K562 (cell line): ENCODE data around the gene ABCD4. TPM values are rescaled to one million over a fixed set of nuclear protein-coding genes. Genes with fewer than 3 reads are reported as not detected.

Experiments
- ATAC-seq: fragments of 200-7000 bp; cut with Tn5 transposase; 3 replicates; pipeline ENCODE4 v1.9.1; 2020; ENCODE audit warnings: moderate library complexity
- BruUV-seq: library from RNA; stranded (reverse); fragments of 400-500 nt; replicated peaks from 2 replicates; lab custom pipeline; 2021; lab: Mats Ljungman, UMichigan
- CTCF ChIA-PET: fragments of 300-600 bp; formaldehyde crosslinking; extraction: SDS; loops from one replicate; lab custom pipeline; 2021; ENCODE audit warnings: low intra/inter-chr PET ratio; lab: Yijun Ruan, JAX
- POLR2A ChIA-PET: fragments of 300-600, 350-650 bp; sonication (Branson Sonifier 250); formaldehyde crosslinking; extraction: SDS; loops from one replicate; lab custom pipeline; 2021; ENCODE audit warnings: antibody characterized with exemption, inconsistent platforms; lab: Yijun Ruan, JAX
- DNase-seq, 4 experiments: peaks; one replicate each; pipeline versions ENCODE4 v3.0.0 to v3.0.0-alpha.2; 2011 to 2018; ENCODE audit warnings: low spot score in 3 of 4, mixed read lengths in 3 of 4; ENCODE audit errors: extremely low read depth in 1 of 4
- FAIRE-seq: peaks from 2 replicates; lab custom pipeline; 2011; peaks lifted over from hg19 to GRCh38; lab: Jason Lieb, UNC
- H2AFZ ChIP-seq: 2 replicates; pipeline ENCODE4 v1.6.0; 2011; ENCODE audit warnings: low read depth, low read length, control low read depth, inconsistent platforms
- H3K27ac ChIP-seq: fragments of 200-600 bp; 3 replicates; pipeline ENCODE4 v1.8.0; 2011; ENCODE audit warnings: low read depth, mild to moderate bottlenecking, control low read depth, inconsistent platforms, low read length, moderate library complexity, mixed read lengths; ENCODE audit errors: extremely low read depth
- H3K27me3 ChIP-seq, 2 experiments: fragments of 300-600 bp in 1 of 2; 2 replicates in 1 of 2; 3 replicates in 1 of 2; pipeline versions ENCODE4 v1.6.0 to v1.8.0; 2011; ENCODE audit warnings: inconsistent platforms in 2 of 2, low read length in 2 of 2, mild to moderate bottlenecking in 1 of 2, mixed read lengths in 1 of 2, moderate library complexity in 1 of 2; ENCODE audit not compliant: control insufficient read depth in 2 of 2, insufficient read depth in 2 of 2
- H3K36me3 ChIP-seq: fragments of 300-600 bp; 3 replicates; pipeline ENCODE4 v1.8.0; 2011; ENCODE audit warnings: mild to moderate bottlenecking, low read length, inconsistent platforms; ENCODE audit not compliant: control insufficient read depth, insufficient read depth
- H3K4me1 ChIP-seq, 2 experiments: fragments of 200-600 bp in 1 of 2; replicated peaks in 1 of 2; 2 replicates in 1 of 2; 3 replicates in 1 of 2; pipeline versions ENCODE4 v1.5.1 to v1.8.0; 2011; ENCODE audit warnings: inconsistent platforms in 2 of 2, low read length in 2 of 2, mild to moderate bottlenecking in 1 of 2, mixed read lengths in 1 of 2, moderate library complexity in 1 of 2; ENCODE audit not compliant: control insufficient read depth in 2 of 2, insufficient read depth in 2 of 2
- H3K4me2 ChIP-seq: 2 replicates; pipeline ENCODE4 v1.6.1; 2011; ENCODE audit warnings: low read length, control low read depth, inconsistent platforms, mixed read lengths; ENCODE audit not compliant: insufficient read depth
- H3K4me3 ChIP-seq: fragments of 200-600 bp; sonication (generic), shearing (Covaris generic); 2 replicates; pipeline ENCODE4 v1.5.1; 2016; ENCODE audit warnings: control low read depth, inconsistent platforms
- H3K79me2 ChIP-seq: fragments of 200-600 bp; 3 replicates; pipeline ENCODE4 v1.8.0; 2011; ENCODE audit warnings: low read length, inconsistent platforms; ENCODE audit not compliant: control insufficient read depth, insufficient read depth
- H3K9ac ChIP-seq, 2 experiments: 2 replicates each; pipeline versions ENCODE4 v1.6.0 to v1.6.1; 2011; ENCODE audit warnings: low read depth in 2 of 2, low read length in 2 of 2, control low read depth in 1 of 2, inconsistent platforms in 1 of 2, mild to moderate bottlenecking in 1 of 2, mixed read lengths in 1 of 2; ENCODE audit not compliant: insufficient read depth in 1 of 2
- H3K9me1 ChIP-seq: one replicate; pipeline ENCODE4 v1.6.0; 2011; ENCODE audit warnings: inconsistent platforms, mild to moderate bottlenecking, low read length, moderate library complexity; ENCODE audit not compliant: control insufficient read depth, insufficient read depth
- H3K9me3 ChIP-seq: replicated peaks from 2 replicates; pipeline ENCODE4 v1.5.1; 2011; ENCODE audit warnings: low read depth, low read length, inconsistent platforms; ENCODE audit not compliant: control insufficient read depth, insufficient read depth
- H4K20me1 ChIP-seq: replicated peaks from 2 replicates; pipeline ENCODE4 v1.6.1; 2011; ENCODE audit warnings: low read length, inconsistent platforms, mixed read lengths; ENCODE audit not compliant: control insufficient read depth, insufficient read depth
- C11orf30 ChIP-seq: fragments of 450-650 bp; IDR thresholded peaks from 2 replicates; pipeline ENCODE4 v1.6.1; 2016; ENCODE audit warnings: low read depth, mild to moderate bottlenecking
- EHMT2 ChIP-seq: fragments of 450-650 bp; IDR thresholded peaks from 2 replicates; pipeline ENCODE4 v1.6.1; 2018; ENCODE audit warnings: antibody characterized with exemption
- GABPB1 ChIP-seq: sonication (generic); formaldehyde crosslinking; IDR thresholded peaks from 2 replicates; pipeline ENCODE4 v1.8.0; 2022; ENCODE audit warnings: mild to moderate bottlenecking, missing genetic modification reagents
- KDM5B ChIP-seq: fragments of 200-600 bp; sonication (generic); IDR thresholded peaks from 2 replicates; pipeline ENCODE4 v1.6.1; 2012; ENCODE audit warnings: low read depth, mild to moderate bottlenecking, moderate library complexity, low read length, control low read depth, inconsistent platforms; ENCODE audit not compliant: insufficient replicate concordance
- MAFG ChIP-seq: fragments of 450-650 bp; conservative IDR thresholded peaks from 2 replicates; pipeline ENCODE4 v1.6.1; 2016; ENCODE audit warnings: missing genetic modification characterization, missing compliant biosample characterization
- MEF2D ChIP-seq: conservative IDR thresholded peaks from 2 replicates; pipeline ENCODE4 v1.6.1; 2016; ENCODE audit warnings: low read depth, missing genetic modification characterization, missing compliant biosample characterization
- NCOA4 ChIP-seq: fragments of 450-650 bp; IDR thresholded peaks from 2 replicates; pipeline ENCODE4 v1.6.1; 2018; ENCODE audit warnings: mild to moderate bottlenecking; ENCODE audit not compliant: partially characterized antibody
- NFE2 ChIP-seq: IDR thresholded peaks from 2 replicates; pipeline ENCODE4 v1.6.1; 2014; ENCODE audit warnings: antibody characterized with exemption, low read depth
- RBM25 ChIP-seq: fragments of 200-400 bp; formaldehyde crosslinking; IDR thresholded peaks from 2 replicates; pipeline ENCODE4 v1.6.1; 2018; ENCODE audit warnings: low read length, low read depth, moderate library complexity; ENCODE audit not compliant: severe bottlenecking
- SMAD1 ChIP-seq: fragments of 150-350 bp; IDR thresholded peaks from 2 replicates; pipeline ENCODE4 v1.6.1; 2014; ENCODE audit warnings: low read length, low read depth; ENCODE audit not compliant: partially characterized antibody
- WGBS: fragments of 100-300 bp; shearing (Covaris generic); methylation state at CpG from one replicate; pipeline ENCODE4 v1.1.6; 2016; ENCODE audit warnings: low coverage, mixed read lengths; ENCODE audit not compliant: insufficient coverage; ENCODE audit errors: missing lambda C conversion rate; 5-methylcytosine and 5-hydroxymethylcytosine counted together
- in situ Hi-C: fragments of 300-500 bp; cut with MboI; formaldehyde crosslinking; loops from 4 replicates; pipeline ENCODE4 v1.15.0; 2018; ENCODE audit warnings: inconsistent platforms, mixed read lengths
- intact Hi-C: fragments of 100-400 bp; cut with micrococcal nuclease; formaldehyde crosslinking; loops from 2 replicates; pipeline ENCODE4 v1.14.2; 2022
- polyA plus RNA-seq, 8 experiments: library from polyadenylated mRNA; depleted of rRNA in 4 of 8; stranded (reverse) in 5 of 8; unstranded in 3 of 8; fragments of >200 nt; fragmentation: Nextera tagmentation in 2 of 8; fragmentation: Illumina TruSeq in 1 of 8; extraction: Ambion mirVana in 2 of 8; extraction: Trizol in 1 of 8; gene quantifications; 2 replicates each; pipeline versions ENCODE4 v1.2.1 to v1.2.3, GENCODE V29; 2011 to 2014; ENCODE audit warnings: inconsistent platforms in 1 of 8, missing spikeins in 1 of 8
- total RNA-seq, 7 experiments: library from RNA; depleted of rRNA in 6 of 7; stranded (reverse); fragments of >200 nt in 6 of 7; fragmentation: Illumina TruSeq in 2 of 7; extraction: Trizol in 2 of 7; gene quantifications; 2 replicates each; pipeline versions ENCODE4 v1.2.1 to v1.2.3, GENCODE V29; 2011 to 2021; ENCODE audit warnings: low replicate concordance in 1 of 7
- TF ChIP-seq, protein P1 (sequence below): fragments of 450-650 bp; IDR thresholded peaks from 2 replicates; pipeline ENCODE4 v1.7.1; 2018; ENCODE audit warnings: mild to moderate bottlenecking, low read depth; ENCODE audit not compliant: partially characterized antibody

The ABCD4 gene
- total and polyA plus RNA-seq, 9 of the 15 experiments (the other 6 are each of a cell fraction or from before 2014, with no cell fraction given): 3.5 to 17.2 (median 12.4) TPM

DNA sequence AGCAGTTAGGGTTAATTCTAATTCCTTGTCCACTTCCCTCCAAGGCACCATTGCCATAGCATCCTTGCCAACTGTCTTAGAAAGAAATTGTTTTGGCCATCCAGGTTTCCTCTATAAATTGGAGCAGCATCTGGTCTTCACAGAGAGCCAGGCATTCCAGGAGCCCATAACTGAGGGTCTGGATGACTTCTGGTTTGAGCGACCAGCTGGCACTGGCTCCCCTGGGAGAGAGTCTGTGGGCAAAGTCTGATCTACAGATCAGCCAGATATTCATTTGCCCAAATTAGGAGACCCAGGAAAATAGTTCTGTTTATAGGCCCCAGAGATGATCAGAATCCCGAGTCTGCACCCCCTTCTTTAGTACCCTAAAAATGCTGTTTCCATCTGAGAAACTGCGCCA lies 47.5 kb downstream of the ABCD4 start:
- Histone ChIP-seq H2AFZ (no peak overlapping the region), H3K9ac (no peak overlapping the region), H3K79me2 (no peaks in the 10 kb centered on the region), H3K36me3 (no peaks in the 10 kb centered on the region), H3K27ac (no peak overlapping the region), H3K4me3 (no peak overlapping the region), H3K4me2 (no peak overlapping the region), H3K27me3 (peaks cover 9 to 25% of the 10 kb centered on the region in 2 experiments; a peak in 4 of 5 replicates), H3K4me1 (peaks cover 0 to 18% of the 10 kb centered on the region in 2 experiments; a peak in 3 of 5 replicates), H4K20me1 (peaks cover 5% of the 10 kb centered on the region; the same call in 1 of the 2 replicates), H3K9me3 (no peaks in the 10 kb centered on the region), H3K9me1 (no peaks in the 10 kb centered on the region)
- intact Hi-C loops (no loop called here), in situ Hi-C loops (no loop called here)
- FAIRE-seq: no peak
- no TSS peak for BruUV-seq
- WGBS: 6% methylated on average over 3 of the region's 3 CpGs
- ChIA-PET POLR2A (no interaction called here), CTCF (interaction anchor here (0.6 to 1.3 kb wide), 2 partner anchors 11 to 144 kb away, joined by 3 to 6 read pairs; no protein-coding TSS in a partner anchor)
- DNase-seq: no peak
- ATAC-seq: no peak
- no peak for TF ChIP-seq NCOA4

DNA sequence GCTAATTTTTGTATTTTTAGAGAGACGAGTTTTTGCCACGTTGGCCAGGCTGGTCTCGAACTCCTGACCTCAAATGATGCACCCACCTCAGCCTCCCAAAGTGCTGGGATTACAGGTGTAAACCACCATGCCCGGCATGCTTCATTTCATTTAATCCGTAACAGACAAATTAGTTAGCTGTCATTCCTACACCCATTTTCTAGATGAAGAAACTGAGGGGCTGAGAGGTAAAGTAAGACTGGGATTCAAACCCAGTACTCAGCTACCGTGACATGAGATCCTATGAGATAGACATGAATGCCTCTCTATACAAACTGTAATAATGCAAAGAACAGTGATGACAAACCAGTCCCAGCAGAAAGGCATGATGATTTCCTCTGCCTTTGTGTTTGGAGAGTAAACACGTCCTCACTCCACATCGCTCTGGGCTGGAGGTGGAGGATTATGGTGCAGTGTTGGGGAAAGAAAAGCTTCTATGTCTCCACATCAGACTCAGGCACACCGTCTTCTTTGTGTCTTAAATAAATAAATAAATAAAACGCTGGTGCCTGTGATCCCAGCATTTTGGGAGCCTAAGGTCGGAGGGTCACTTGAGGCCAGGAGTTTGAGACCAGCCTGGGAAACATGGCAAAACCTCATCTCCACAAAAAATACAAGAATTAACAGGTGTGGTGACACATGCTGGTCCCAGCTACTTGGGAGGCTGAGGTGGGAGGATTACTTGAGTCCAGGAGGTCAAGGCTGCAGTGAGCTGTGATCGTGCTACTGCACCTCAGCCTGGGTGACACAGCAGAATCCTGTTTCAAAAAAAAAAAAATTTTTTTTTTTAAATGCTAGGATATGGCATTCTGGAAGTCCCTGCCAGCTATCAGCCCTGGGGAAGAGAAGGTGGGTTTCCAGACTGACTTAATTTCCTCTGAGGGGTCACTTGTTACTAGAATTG lies 53.0 kb downstream of the ABCD4 start:
- CTCF ChIA-PET: interaction anchor here (1.5 kb wide), 1 partner anchor 137 kb away, joined by 6 read pairs; no protein-coding TSS in a partner anchor
- no peaks in the 10 kb centered on the region for H3K9me3 ChIP-seq
- ATAC-seq (no peak), FAIRE-seq (no peak), DNase-seq (no peak)
- intact Hi-C loops: loop anchor here (2.0 kb wide), 3 partner anchors 33 to 99 kb away; no protein-coding TSS in a partner anchor
- peaks cover 5% of the 10 kb centered on the region; the same call in 1 of the 2 replicates for H4K20me1 ChIP-seq
- no TSS peak for BruUV-seq
- H3K4me3 ChIP-seq: no peak overlapping the region
- H3K4me1 ChIP-seq: no peaks in the 10 kb centered on the region; a peak in 1 of 5 replicates
- WGBS: 21% methylated on average over 10 of the region's 12 CpGs
- peaks cover 9 to 30% of the 10 kb centered on the region in 2 experiments; a peak in 4 of 5 replicates for H3K27me3 ChIP-seq
- H3K9me1 ChIP-seq: no peaks in the 10 kb centered on the region
- peak overlapping the region; percentile 32; the same call in 1 of the 2 replicates for H2AFZ ChIP-seq
- POLR2A ChIA-PET: interaction anchor here (0.5 kb wide), 1 partner anchor 321 kb away, joined by 3 read pairs; no protein-coding TSS in a partner anchor
- no peaks in the 10 kb centered on the region for H3K79me2 ChIP-seq
- in situ Hi-C loops: no loop called here
- H3K9ac ChIP-seq: no peak overlapping the region
- no peak overlapping the region for H3K4me2 ChIP-seq
- no peaks in the 10 kb centered on the region for H3K36me3 ChIP-seq
- no peak overlapping the region for H3K27ac ChIP-seq
- TF ChIP-seq GABPB1 (CRISPR knock-in tag) (no peak), RBM25 (peak; percentile 54), MAFG (tag) (peak; percentile 39; the same call in 1 of the 2 replicates), NFE2 (0 out of 2 replicates have a peak, but pooled peaks have one; percentile 29), C11orf30 (peak; percentile 40; the same call in 1 of the 2 replicates), MEF2D (no peak), EHMT2 (no peak), SMAD1 (no peak), KDM5B (no peak)
- TF ChIP-seq, protein P1, sequence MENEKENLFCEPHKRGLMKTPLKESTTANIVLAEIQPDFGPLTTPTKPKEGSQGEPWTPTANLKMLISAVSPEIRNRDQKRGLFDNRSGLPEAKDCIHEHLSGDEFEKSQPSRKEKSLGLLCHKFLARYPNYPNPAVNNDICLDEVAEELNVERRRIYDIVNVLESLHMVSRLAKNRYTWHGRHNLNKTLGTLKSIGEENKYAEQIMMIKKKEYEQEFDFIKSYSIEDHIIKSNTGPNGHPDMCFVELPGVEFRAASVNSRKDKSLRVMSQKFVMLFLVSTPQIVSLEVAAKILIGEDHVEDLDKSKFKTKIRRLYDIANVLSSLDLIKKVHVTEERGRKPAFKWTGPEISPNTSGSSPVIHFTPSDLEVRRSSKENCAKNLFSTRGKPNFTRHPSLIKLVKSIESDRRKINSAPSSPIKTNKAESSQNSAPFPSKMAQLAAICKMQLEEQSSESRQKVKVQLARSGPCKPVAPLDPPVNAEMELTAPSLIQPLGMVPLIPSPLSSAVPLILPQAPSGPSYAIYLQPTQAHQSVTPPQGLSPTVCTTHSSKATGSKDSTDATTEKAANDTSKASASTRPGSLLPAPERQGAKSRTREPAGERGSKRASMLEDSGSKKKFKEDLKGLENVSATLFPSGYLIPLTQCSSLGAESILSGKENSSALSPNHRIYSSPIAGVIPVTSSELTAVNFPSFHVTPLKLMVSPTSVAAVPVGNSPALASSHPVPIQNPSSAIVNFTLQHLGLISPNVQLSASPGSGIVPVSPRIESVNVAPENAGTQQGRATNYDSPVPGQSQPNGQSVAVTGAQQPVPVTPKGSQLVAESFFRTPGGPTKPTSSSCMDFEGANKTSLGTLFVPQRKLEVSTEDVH: no peak
